Endometrial microvascular endothelial cells (primary cell): ENCODE measurements around the gene DYNC1I2. TPM values are rescaled to one million over a fixed set of nuclear protein-coding genes. Genes with fewer than 3 reads are reported as not detected.
"Not testable (repeated sequence)": the region's sequence is repeated elsewhere in the genome, so short reads cannot be mapped to it uniquely, and the experiment has no call there.

Experiments
- in situ Hi-C: cut with HindIII; loops from 2 replicates; pipeline ENCODE4 v1.10.0; 2017; ENCODE audit warnings: low sequenced_read_pairs, low pct_unique_long_range_greater_than_20kb; ENCODE audit errors: inconsistent ontology term
- total RNA-seq: library from RNA; depleted of rRNA; stranded (reverse); fragments of >200 nt; gene quantifications from one replicate; pipeline ENCODE4 v1.2.3, GENCODE V29; 2015; ENCODE audit errors: inconsistent ontology term

The DYNC1I2 gene
- total RNA-seq, 1 donor from 2014 or later: 152 TPM

- in situ Hi-C loops: not testable (repeated sequence)
These were observed 73.9 kb downstream of the DYNC1I2 start for GRCh38 chr2:171761176-171761575.

- in situ Hi-C loops: no loop called here
These were observed 75.8 kb downstream of the DYNC1I2 start for GRCh38 chr2:171762879-171763573.

- in situ Hi-C loops: no loop called here
These were observed 76.3 kb downstream of the DYNC1I2 start for GRCh38 chr2:171763602-171764001.

GRCh38 chr2:171771463-171771862, 84.2 kb downstream of the DYNC1I2 start:
- in situ Hi-C loops: no loop called here

GRCh38 chr2:171772373-171772772, 85.1 kb downstream of the DYNC1I2 start:
- in situ Hi-C loops: no loop called here

GRCh38 chr2:171774581-171774980, 87.3 kb downstream of the DYNC1I2 start:
- in situ Hi-C loops: not testable (repeated sequence)

GRCh38 chr2:171778515-171778914, 91.2 kb downstream of the DYNC1I2 start:
- in situ Hi-C loops: no loop called here

- in situ Hi-C loops: no loop called here
These were observed 98.2 kb downstream of the DYNC1I2 start for GRCh38 chr2:171785450-171785849.

- in situ Hi-C loops: no loop called here
These were observed 100.2 kb downstream of the DYNC1I2 start for GRCh38 chr2:171787333-171788072.

GRCh38 chr2:171788316-171788993, 101.2 kb downstream of the DYNC1I2 start:
- in situ Hi-C loops: no loop called here

GRCh38 chr2:171789956-171790355, 102.7 kb downstream of the DYNC1I2 start:
- in situ Hi-C loops: no loop called here

- in situ Hi-C loops: no loop called here
These were observed 104.1 kb downstream of the DYNC1I2 start for GRCh38 chr2:171791361-171791760.

GRCh38 chr2:171792157-171792556, 104.9 kb downstream of the DYNC1I2 start:
- in situ Hi-C loops: no loop called here

- in situ Hi-C loops: no loop called here
These were observed 105.8 kb downstream of the DYNC1I2 start for GRCh38 chr2:171792886-171793580.

- in situ Hi-C loops: no loop called here
These were observed 106.7 kb downstream of the DYNC1I2 start for GRCh38 chr2:171793691-171794678.

- in situ Hi-C loops: no loop called here
These were observed 107.6 kb downstream of the DYNC1I2 start for GRCh38 chr2:171794918-171795317.
